HG03354 (cell line): Measurements from ENCODE around the gene SLC6A19.
"Not testable (repeated sequence)": the region's sequence is repeated elsewhere in the genome, so short reads cannot be mapped to it uniquely, and the experiment has no call there.

Experiments
- ATAC-seq: cut with Tn5 transposase; IDR thresholded peaks from one replicate; pipeline ENCODE4 v1.9.1; 2021; ENCODE audit warnings: mild to moderate bottlenecking; ENCODE audit not compliant: unreplicated experiment, poor library complexity, severe bottlenecking

SLC6A19 gene

GRCh38 chr5:1201327-1202025 is at the start of gene SLC6A19:
Gene SLC6A19, plus strand, starts transcription at chr5:1201595. Its CDS starts 56 bp downstream, at chr5:1201651.
- ATAC-seq: no peak

DNA sequence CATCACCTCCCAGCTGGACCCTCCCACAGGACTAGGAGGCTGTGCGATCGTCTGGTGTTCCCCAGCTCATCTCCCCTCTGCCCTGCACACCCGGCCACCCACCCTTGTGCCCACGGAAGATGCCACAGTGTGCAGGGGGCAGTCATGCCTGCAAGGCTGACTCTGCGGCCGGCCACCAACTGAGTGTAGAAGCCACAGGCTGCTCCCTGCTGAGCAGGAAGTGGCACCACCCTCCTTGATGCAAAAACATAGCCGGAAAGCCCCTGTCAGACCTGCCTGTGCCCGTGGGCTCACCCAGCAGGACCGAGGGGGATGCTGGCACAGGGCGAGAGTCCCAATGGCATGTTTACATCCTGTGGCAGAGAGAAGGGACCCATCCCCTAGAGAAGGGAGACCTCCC is 49.2 kb upstream of the SLC6A19 start:
- no peak for ATAC-seq

GRCh38 chr5:1152771-1153282 is 48.6 kb upstream of the SLC6A19 start:
- ATAC-seq: no peak

- ATAC-seq: no peak
Observed at GRCh38 chr5:1153428-1153827, 48.0 kb upstream of the SLC6A19 start.

DNA sequence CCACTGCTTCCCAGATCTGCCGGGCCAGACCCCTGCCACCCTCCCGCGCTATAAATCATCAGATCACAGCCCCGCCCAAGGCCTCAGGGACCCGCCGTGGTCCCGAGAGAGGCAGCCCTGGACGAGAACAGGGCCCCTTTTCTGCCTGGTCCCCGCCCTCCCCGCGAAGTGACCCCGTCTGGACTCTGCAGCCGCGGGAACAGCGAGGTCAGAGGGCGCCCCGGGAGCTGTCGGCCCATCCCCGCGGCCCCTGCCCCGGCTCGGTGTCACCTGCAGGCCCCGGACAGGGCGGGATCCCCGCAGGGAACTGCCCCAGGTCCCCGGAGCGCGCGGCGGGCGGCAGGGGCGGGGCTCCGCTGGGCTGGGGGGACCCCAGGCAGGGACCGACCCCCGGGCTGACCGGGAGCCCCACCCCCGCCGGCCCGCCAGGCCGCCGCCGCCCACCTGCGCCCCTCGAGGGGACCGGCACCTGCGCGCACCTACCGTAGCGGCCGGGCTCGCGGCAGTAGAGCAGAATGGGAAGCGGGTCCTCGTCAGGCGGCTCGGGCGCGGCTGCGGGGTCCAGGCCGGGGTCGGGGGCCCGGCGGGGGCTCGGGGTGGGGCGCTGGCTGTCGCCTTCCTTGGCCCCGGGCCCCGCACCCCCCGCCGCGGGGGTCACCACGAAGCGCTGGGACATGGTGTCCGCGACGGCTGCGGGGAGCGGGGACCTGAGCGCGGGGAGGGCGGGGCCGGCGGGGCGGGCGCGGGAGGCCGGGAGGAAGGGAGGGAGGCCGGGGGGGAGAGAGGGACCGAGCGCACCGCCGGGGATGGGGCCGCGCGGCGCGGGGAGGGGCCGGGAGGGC is 46.0 kb upstream of the SLC6A19 start:
- no peak for ATAC-seq

DNA sequence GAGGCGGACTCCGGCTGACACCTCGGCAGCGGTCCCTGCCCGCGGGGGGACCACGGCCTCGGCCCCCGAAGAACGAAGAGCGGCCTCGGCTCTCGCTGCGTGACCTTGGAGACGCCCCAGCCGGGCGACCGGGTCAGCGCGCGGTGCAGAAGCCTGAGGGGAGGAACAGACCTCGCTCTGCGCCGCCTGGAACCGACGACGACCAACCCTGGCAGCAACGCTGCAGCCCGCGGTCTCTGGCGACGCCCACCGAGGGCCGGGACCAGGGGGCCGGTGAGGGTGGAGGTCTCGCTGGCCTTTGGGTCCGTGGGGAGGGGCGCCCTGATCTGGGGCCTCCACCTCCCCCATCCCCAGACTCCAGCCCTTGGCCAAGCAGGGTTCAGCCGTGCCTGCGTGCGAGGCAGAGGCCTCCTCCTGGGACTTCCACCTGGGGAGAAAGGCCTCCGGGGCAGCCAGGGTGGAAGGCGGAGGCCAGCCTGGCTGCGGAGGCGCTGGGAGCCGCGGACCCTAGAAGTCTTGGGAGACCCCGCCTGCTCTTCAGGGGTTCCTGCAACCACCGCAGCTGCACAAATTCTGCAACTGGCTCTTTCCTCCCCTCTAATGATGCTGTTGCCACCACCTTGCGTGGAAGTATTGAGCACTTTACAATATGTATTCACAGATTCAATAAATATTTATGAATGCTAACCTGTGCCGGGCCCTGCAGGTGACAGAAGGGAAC is 45.2 kb upstream of the SLC6A19 start:
- ATAC-seq: no peak

GRCh38 chr5:1156754-1157460 is 44.5 kb upstream of the SLC6A19 start:
- no peak for ATAC-seq

GRCh38 chr5:1157461-1157986 is 43.9 kb upstream of the SLC6A19 start:
- not testable (repeated sequence) for ATAC-seq

DNA sequence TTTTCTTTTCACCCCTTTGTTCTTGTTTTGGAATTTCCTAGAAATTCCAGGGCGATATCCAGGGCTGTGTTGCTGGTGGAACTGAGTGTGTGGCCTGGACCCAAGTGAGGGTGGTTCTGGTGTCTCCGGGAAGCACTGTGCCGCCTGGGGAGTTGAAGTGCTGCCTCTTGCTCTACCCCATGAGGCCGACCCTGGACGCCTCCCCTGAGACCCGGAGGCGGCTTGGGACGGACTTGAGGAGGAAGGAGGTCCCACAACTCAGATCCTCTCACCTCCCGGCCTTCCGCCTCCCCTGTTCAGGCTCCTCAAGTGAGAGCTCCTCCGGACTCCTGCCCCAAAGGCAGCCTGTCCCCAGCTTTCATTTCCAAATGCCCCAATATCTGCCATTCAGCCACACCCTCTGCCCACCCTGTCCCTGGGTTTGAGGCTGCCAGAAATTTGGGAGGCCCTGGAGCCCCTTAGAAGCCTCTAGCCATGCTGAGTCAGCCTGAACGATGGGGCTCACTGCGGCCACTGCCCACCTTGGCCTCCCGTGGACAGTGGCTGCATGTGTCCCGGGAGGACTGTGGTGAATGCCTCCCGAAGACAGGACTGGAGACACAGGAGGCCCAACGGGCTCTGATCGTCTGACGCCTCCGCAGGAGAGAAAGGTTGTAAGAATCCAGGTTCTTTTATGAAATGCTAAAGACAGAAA is 42.6 kb upstream of the SLC6A19 start:
- no peak for ATAC-seq

- ATAC-seq: no peak
Observed at GRCh38 chr5:1159341-1159675, 42.1 kb upstream of the SLC6A19 start.

- ATAC-seq: no peak
Observed at GRCh38 chr5:1159774-1160406, 41.5 kb upstream of the SLC6A19 start.

- no peak for ATAC-seq
Observed at GRCh38 chr5:1161108-1161832, 40.1 kb upstream of the SLC6A19 start.

DNA sequence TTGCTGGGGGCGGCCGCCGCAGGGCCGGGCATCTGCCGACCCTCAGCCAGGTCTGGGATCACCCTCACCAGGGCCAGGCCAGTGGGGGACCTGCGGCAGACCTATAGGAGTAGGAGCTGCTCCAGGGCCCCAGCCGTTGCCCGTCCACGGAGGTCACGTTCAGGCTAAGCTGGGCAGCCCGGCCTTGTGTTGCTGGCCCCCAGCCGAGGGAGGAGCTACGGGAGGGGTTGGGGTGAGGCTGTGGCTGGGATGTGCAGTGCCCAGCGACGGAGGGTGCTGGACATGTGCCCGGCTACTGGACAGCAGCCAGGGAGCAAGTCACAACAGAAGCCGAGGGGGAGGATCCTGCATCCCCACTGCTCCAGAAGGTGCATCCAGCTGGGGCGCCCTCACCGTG is 39.6 kb upstream of the SLC6A19 start:
- ATAC-seq: no peak

GRCh38 chr5:1162276-1162675 is 39.1 kb upstream of the SLC6A19 start:
- ATAC-seq: no peak

- ATAC-seq: no peak
Observed at GRCh38 chr5:1162751-1163150, 38.6 kb upstream of the SLC6A19 start.

- ATAC-seq: no peak
Observed at GRCh38 chr5:1163366-1163765, 38.0 kb upstream of the SLC6A19 start.

GRCh38 chr5:1163879-1164278 is 37.5 kb upstream of the SLC6A19 start:
- ATAC-seq: no peak
